ENCODE measurements around the gene IPO5.

DNA sequence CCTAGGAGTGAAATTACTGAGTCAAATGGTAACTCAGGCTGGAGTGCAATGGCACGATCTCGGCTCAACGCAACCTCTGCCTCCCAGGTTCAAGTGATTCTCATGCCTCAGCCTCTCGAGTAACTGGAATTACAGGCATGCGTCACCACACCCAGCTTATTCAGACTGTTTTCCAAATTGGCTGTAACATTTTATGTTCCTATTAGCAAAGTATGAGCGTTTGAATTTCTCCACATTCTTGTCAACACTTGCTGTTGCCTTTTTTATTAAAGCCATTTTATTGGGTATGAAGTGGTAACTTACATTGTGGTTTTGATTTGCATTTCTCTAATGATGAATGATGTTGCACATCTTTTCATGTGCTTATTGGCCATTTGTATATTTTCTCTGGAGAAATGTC lies 7.9 kb downstream of the IPO5 start:
- TF ChIP-seq POLR2A (IDR thresholded peaks at IDR 0.05) = no peak
- TF ChIP-seq, protein P1, sequence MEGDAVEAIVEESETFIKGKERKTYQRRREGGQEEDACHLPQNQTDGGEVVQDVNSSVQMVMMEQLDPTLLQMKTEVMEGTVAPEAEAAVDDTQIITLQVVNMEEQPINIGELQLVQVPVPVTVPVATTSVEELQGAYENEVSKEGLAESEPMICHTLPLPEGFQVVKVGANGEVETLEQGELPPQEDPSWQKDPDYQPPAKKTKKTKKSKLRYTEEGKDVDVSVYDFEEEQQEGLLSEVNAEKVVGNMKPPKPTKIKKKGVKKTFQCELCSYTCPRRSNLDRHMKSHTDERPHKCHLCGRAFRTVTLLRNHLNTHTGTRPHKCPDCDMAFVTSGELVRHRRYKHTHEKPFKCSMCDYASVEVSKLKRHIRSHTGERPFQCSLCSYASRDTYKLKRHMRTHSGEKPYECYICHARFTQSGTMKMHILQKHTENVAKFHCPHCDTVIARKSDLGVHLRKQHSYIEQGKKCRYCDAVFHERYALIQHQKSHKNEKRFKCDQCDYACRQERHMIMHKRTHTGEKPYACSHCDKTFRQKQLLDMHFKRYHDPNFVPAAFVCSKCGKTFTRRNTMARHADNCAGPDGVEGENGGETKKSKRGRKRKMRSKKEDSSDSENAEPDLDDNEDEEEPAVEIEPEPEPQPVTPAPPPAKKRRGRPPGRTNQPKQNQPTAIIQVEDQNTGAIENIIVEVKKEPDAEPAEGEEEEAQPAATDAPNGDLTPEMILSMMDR (IDR thresholded peaks at IDR 0.05) = no peak
